ENCODE results near the gene NINJ2. TPM values are rescaled to one million over a fixed set of nuclear protein-coding genes. Genes with fewer than 3 reads are reported as not detected.

The NINJ2 gene
- total RNA-seq, 2 donors from 2014 or later: 3.0 to 8.1 TPM

- Mint-ChIP-seq H3K27ac (no peak overlapping the region), H3K36me3 (ENCODE audit: insufficient read depth in 2 of 2) (peaks cover 3 to 4% of the 10 kb centered on the region in 2 donors), H3K4me3 (peak overlapping the region in 1 of 2 donors; percentile 25), H3K4me1 (ENCODE audit: low read depth) (peaks cover 50% of the 10 kb centered on the region), H3K27me3 (ENCODE audit: low read depth) (no peaks in the 10 kb centered on the region), H3K9me3 (peaks cover 1 to 2% of the 10 kb centered on the region in 2 donors)
- ATAC-seq (replicated peaks in 1 of 2): no peak
- DNase-seq: no peak
Observed at GRCh38 chr12:570435-570920, 92.8 kb downstream of the NINJ2 start.

DNA sequence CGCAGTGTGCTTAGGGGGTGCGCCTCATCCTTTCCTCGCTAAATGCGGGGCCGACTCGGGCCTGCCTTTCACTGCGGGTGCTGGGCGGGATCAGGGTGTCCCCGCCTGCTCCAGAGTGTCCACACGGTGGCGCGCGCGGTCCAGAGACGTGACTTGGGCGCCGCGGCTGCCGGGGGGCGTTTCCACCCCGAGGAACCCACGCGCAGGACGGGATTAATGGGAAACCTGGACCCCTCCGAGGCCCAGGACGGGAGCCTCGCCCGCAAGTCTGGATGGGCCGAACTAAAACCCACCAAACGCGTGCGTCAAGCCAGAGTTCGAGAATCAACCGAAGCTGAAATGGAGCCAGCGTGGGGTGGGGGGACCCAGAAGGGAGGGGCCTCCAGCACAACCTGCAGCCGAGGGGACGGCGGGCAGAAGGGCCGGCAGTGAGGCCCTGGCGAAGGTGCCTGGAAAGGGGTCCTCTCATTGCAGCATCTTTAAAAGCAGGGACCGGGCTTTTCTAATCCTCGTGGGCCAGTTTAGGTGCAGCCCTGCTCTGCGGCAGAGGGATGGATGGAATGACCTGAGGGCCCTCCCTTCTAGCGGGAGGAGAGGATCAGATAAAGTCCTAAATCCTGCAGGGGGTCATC, 93.3 kb downstream of the NINJ2 start:
- Mint-ChIP-seq H3K9me3 (peaks cover 0 to 2% of the 10 kb centered on the region in 2 donors), H3K4me3 (peak overlapping the region; percentile 90 to 93)

GRCh38 chr12:569091-569676, 94.1 kb downstream of the NINJ2 start:
- peak overlapping the region in 1 of 2 donors; percentile 90 for H3K4me3 Mint-ChIP-seq
- H3K9me3 Mint-ChIP-seq: peaks cover 0 to 2% of the 10 kb centered on the region in 2 donors
- no peaks in the 10 kb centered on the region for H3K27me3 Mint-ChIP-seq (ENCODE audit: low read depth)
- peaks cover 2% of the 10 kb centered on the region in 2 donors for H3K36me3 Mint-ChIP-seq (ENCODE audit: insufficient read depth in 2 of 2)
- DNase-seq (no peak), ATAC-seq (replicated peaks in 1 of 2) (no peak)
- no peak overlapping the region for H3K27ac Mint-ChIP-seq
- H3K4me1 Mint-ChIP-seq (ENCODE audit: low read depth): peaks cover 51% of the 10 kb centered on the region

More for the DNA sequence above, 93.3 kb downstream of the NINJ2 start:
- DNase-seq: peak; percentile 91
- peaks cover 2 to 3% of the 10 kb centered on the region in 2 donors for H3K36me3 Mint-ChIP-seq (ENCODE audit: insufficient read depth in 2 of 2)
- no peaks in the 10 kb centered on the region for H3K27me3 Mint-ChIP-seq (ENCODE audit: low read depth)
- peak; percentile 88 to 93 for ATAC-seq (replicated peaks in 1 of 2)
- H3K4me1 Mint-ChIP-seq (ENCODE audit: low read depth): peaks cover 50% of the 10 kb centered on the region
- peak overlapping the region; percentile 76 for H3K27ac Mint-ChIP-seq

- Mint-ChIP-seq H3K4me1 (ENCODE audit: low read depth) (peaks cover 58% of the 10 kb centered on the region), H3K27me3 (ENCODE audit: low read depth) (no peaks in the 10 kb centered on the region), H3K4me3 (no peak overlapping the region), H3K9me3 (peaks cover 0 to 2% of the 10 kb centered on the region in 2 donors), H3K27ac (no peak overlapping the region), H3K36me3 (ENCODE audit: insufficient read depth in 2 of 2) (peaks cover 2% of the 10 kb centered on the region in 2 donors)
- DNase-seq (no peak), ATAC-seq (replicated peaks in 1 of 2) (no peak)
Observed at GRCh38 chr12:568486-568885, 94.8 kb downstream of the NINJ2 start.

DNA sequence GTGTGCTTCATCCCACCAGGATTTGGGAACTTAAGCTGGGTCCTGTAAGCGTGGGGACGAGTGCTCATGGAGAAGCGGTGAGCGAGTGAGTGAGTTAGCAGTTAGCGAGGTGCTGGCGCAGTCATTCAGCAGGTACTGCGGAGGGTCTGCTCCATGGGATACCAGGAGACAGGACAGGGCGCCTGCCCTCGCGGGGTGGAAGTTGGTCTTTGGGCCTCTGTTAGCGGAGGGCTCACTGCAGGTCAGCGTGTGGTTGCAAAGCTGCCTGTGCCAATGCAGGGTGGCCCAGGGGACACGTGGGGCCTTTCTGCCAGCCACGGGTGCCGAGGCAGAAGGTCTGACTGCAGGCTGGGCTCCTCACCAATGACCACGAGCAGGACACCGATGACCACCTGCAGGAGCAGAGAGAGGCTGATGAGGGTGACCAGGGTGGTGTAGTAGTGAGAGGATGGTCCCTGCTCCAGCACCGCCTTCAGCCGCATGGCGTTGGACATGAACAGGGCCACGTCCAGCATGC, 97.6 kb downstream of the NINJ2 start:
- Mint-ChIP-seq H3K27ac (no peak overlapping the region), H3K27me3 (ENCODE audit: low read depth) (no peaks in the 10 kb centered on the region), H3K4me1 (ENCODE audit: low read depth) (peaks cover 62% of the 10 kb centered on the region), H3K9me3 (no peaks in the 10 kb centered on the region), H3K4me3 (no peak overlapping the region), H3K36me3 (ENCODE audit: insufficient read depth in 2 of 2) (no peaks in the 10 kb centered on the region)
- ATAC-seq (replicated peaks in 1 of 2): no peak
- no peak for DNase-seq

DNA sequence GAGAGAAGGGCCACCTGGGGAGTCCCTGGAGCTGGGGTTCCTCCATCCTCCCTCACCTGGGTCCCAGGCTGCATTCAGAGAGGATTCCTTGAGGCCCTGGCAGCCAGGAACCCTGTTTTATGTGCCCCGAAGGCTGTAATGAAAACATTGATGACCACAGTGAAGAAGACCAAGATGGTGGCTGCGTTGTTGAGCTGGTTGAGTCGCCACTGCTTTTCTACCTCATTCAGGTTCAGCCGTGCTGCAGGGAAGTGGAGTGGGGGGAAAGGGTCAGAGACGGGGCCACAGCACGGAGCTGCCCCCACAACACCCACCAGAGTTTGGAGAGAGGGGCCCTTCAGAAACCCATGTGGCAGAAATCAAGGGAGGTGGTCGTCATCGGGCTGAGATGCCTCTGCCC, 98.1 kb downstream of the NINJ2 start:
- Mint-ChIP-seq H3K4me1 (ENCODE audit: low read depth) (peaks cover 62% of the 10 kb centered on the region), H3K27ac (no peak overlapping the region), H3K27me3 (ENCODE audit: low read depth) (no peaks in the 10 kb centered on the region), H3K36me3 (ENCODE audit: insufficient read depth in 2 of 2) (no peaks in the 10 kb centered on the region), H3K9me3 (no peaks in the 10 kb centered on the region), H3K4me3 (no peak overlapping the region)
- DNase-seq (no peak), ATAC-seq (replicated peaks in 1 of 2) (no peak)

- H3K9me3 Mint-ChIP-seq: no peaks in the 10 kb centered on the region
- no peaks in the 10 kb centered on the region for H3K36me3 Mint-ChIP-seq (ENCODE audit: insufficient read depth in 2 of 2)
- peak overlapping the region; percentile 61 to 62 for H3K4me3 Mint-ChIP-seq
- no peaks in the 10 kb centered on the region for H3K27me3 Mint-ChIP-seq (ENCODE audit: low read depth)
- peak overlapping the region; percentile 66 for H3K27ac Mint-ChIP-seq
- DNase-seq: no peak
- peak in 1 of 2 donors; percentile 20 for ATAC-seq (replicated peaks in 1 of 2)
- H3K4me1 Mint-ChIP-seq (ENCODE audit: low read depth): peaks cover 55% of the 10 kb centered on the region
Observed at GRCh38 chr12:563787-564298, 99.4 kb downstream of the NINJ2 start.

- Mint-ChIP-seq H3K36me3 (ENCODE audit: insufficient read depth in 2 of 2) (no peaks in the 10 kb centered on the region), H3K27me3 (ENCODE audit: low read depth) (no peaks in the 10 kb centered on the region), H3K9me3 (no peaks in the 10 kb centered on the region), H3K4me3 (peak overlapping the region; percentile 61 to 62), H3K4me1 (ENCODE audit: low read depth) (peaks cover 53% of the 10 kb centered on the region), H3K27ac (peak overlapping the region; percentile 66)
- peak; percentile 75 to 81 for ATAC-seq (replicated peaks in 1 of 2)
- peak in 1 of 2 donors; percentile 58 for DNase-seq
Observed at GRCh38 chr12:563250-563781, 99.9 kb downstream of the NINJ2 start.

DNA sequence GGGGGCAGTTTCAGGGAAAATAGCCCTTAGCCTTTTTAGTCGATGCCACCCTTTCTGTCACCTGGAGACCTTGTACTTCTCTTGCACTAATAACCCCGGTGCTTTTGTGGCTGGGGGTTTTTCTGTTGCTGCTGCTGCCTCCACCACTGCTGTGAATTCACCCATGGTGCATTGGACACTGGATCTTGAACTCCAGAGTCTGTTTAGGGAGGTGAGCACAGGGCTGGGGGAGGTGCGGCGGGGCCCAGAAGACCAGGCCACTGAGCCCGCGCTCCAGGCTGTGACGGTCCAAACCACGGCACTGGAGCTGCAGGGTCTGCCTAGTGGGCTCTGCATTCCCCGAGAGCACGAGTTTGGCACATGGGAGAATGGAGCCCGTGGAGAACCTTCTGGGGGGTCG, 100.6 kb downstream of the NINJ2 start:
- no peaks in the 10 kb centered on the region for H3K36me3 Mint-ChIP-seq (ENCODE audit: insufficient read depth in 2 of 2)
- peak overlapping the region in 1 of 2 donors; percentile 62 for H3K4me3 Mint-ChIP-seq
- H3K27me3 Mint-ChIP-seq (ENCODE audit: low read depth): no peaks in the 10 kb centered on the region
- DNase-seq: no peak
- ATAC-seq (replicated peaks in 1 of 2): no peak
- peaks cover 50% of the 10 kb centered on the region for H3K4me1 Mint-ChIP-seq (ENCODE audit: low read depth)
- no peak overlapping the region for H3K27ac Mint-ChIP-seq
- H3K9me3 Mint-ChIP-seq: no peaks in the 10 kb centered on the region

GRCh38 chr12:561908-562593, 101.2 kb downstream of the NINJ2 start:
- peak overlapping the region; percentile 82 for H3K27ac Mint-ChIP-seq
- H3K36me3 Mint-ChIP-seq (ENCODE audit: insufficient read depth in 2 of 2): no peaks in the 10 kb centered on the region
- no peaks in the 10 kb centered on the region for H3K9me3 Mint-ChIP-seq
- peak overlapping the region in 1 of 2 donors; percentile 5 for H3K4me3 Mint-ChIP-seq
- ATAC-seq (replicated peaks in 1 of 2) (no peak), DNase-seq (no peak)
- no peaks in the 10 kb centered on the region for H3K27me3 Mint-ChIP-seq (ENCODE audit: low read depth)
- H3K4me1 Mint-ChIP-seq (ENCODE audit: low read depth): peaks cover 50% of the 10 kb centered on the region

DNA sequence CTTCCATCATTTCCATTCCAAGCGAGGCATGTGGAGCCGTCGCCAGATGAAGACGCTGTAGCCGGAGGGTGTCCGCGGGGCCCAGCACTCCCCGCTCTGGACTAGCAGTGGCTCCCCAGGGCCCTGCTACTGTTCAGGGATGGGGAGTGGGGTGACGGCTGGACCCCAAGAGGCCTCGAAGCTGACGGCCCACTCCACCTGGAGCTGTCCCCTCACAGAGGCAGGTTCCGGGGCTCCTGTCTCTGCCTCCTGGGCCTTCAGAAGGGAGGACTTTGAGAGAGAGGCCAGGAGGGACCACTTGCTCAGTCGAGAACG, 101.9 kb downstream of the NINJ2 start:
- Mint-ChIP-seq H3K36me3 (ENCODE audit: insufficient read depth in 2 of 2) (no peaks in the 10 kb centered on the region), H3K9me3 (no peaks in the 10 kb centered on the region), H3K4me3 (no peak overlapping the region), H3K27me3 (ENCODE audit: low read depth) (no peaks in the 10 kb centered on the region), H3K27ac (no peak overlapping the region), H3K4me1 (ENCODE audit: low read depth) (peaks cover 50% of the 10 kb centered on the region)
- no peak for ATAC-seq (replicated peaks in 1 of 2)
- DNase-seq: no peak

DNA sequence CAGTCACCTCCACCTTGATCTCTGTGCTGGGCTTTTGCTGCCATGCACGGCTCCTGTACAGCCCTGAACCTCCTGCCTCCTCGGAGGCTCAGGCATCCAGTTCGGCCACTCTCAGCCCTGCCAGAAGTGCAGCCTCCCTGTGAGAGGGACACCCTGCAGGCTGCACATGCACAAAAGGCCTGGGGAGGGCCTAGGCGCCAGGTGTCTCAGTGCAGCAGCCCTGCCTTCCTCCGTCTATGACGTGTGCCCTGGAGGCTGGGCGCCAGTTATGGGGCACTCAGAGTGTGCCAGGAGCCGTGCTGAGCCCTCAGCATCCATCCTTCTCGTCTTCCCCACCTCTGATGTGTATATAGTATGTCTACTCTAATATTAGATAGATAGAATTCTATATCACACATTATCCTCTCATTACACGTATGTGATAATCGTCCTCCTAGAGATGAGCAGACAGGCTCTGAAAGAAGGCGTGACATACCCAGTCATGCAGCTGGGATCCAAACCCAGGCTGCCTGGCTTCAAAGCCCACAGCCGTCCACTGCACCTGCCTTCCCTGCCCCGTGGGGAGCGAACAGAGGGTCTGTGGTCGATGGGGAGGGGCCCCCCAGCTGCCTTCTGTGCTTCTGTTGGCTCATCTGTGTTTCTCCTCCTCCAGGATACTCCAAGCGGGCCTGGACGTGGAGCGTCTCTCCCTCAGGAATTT, 102.4 kb downstream of the NINJ2 start:
- H3K27ac Mint-ChIP-seq: no peak overlapping the region
- no peaks in the 10 kb centered on the region for H3K27me3 Mint-ChIP-seq (ENCODE audit: low read depth)
- H3K4me1 Mint-ChIP-seq (ENCODE audit: low read depth): peaks cover 45% of the 10 kb centered on the region
- no peaks in the 10 kb centered on the region for H3K9me3 Mint-ChIP-seq
- ATAC-seq (replicated peaks in 1 of 2) (peak in 1 of 2 donors; percentile 42), DNase-seq (no peak)
- H3K36me3 Mint-ChIP-seq (ENCODE audit: insufficient read depth in 2 of 2): no peaks in the 10 kb centered on the region
- no peak overlapping the region for H3K4me3 Mint-ChIP-seq
